NOMO-1 (cell line): Measurements from ENCODE around the gene MSANTD7.
"Not testable (repeated sequence)": the region's sequence is repeated elsewhere in the genome, so short reads cannot be mapped to it uniquely, and the experiment has no call there.

Experiments
- DNase-seq, 2 experiments: peaks; one replicate each; lab custom pipeline; 2025; ENCODE audit not compliant: unreplicated experiment in 2 of 2; lab: John Stamatoyannopoulos, UW

The MSANTD7 gene

GRCh38 chr10:14837003-14837756, 926 bp upstream of the MSANTD7 start:
- no peak for DNase-seq

GRCh38 chr10:14838582-14839304, 637 bp downstream of the MSANTD7 start:
- DNase-seq, result peak in 1 of 2 experiments; percentile 8

- no peak for DNase-seq
Measured at GRCh38 chr10:14839305-14839695, 1.2 kb downstream of the MSANTD7 start.

- DNase-seq, result no peak
Measured at GRCh38 chr10:14840178-14840577, 2.1 kb downstream of the MSANTD7 start.

- no peak for DNase-seq
Measured at GRCh38 chr10:14843327-14843988, 5.4 kb downstream of the MSANTD7 start.

GRCh38 chr10:14844948-14845347, 6.8 kb downstream of the MSANTD7 start:
- no peak for DNase-seq

GRCh38 chr10:14852236-14852635, 14.1 kb downstream of the MSANTD7 start:
- no peak for DNase-seq

- no peak for DNase-seq
Measured at GRCh38 chr10:14855453-14855852, 17.3 kb downstream of the MSANTD7 start.

- no peak for DNase-seq
Measured at GRCh38 chr10:14858338-14858960, 20.3 kb downstream of the MSANTD7 start.

- DNase-seq, result no peak
Measured at GRCh38 chr10:14859043-14859442, 20.9 kb downstream of the MSANTD7 start.

- DNase-seq, result no peak
Measured at GRCh38 chr10:14859775-14860174, 21.7 kb downstream of the MSANTD7 start.

GRCh38 chr10:14860791-14861190, 22.7 kb downstream of the MSANTD7 start:
- DNase-seq, result no peak

GRCh38 chr10:14864466-14864865, 26.4 kb downstream of the MSANTD7 start:
- DNase-seq, result not testable (repeated sequence)

- DNase-seq, result not testable (repeated sequence)
Measured at GRCh38 chr10:14864871-14865270, 26.8 kb downstream of the MSANTD7 start.

GRCh38 chr10:14873090-14873760, 35.1 kb downstream of the MSANTD7 start:
- no peak for DNase-seq

- DNase-seq, result no peak
Measured at GRCh38 chr10:14875941-14876340, 37.8 kb downstream of the MSANTD7 start.

- no peak for DNase-seq
Measured at GRCh38 chr10:14876764-14877163, 38.7 kb downstream of the MSANTD7 start.

- DNase-seq, result peak; percentile 90 to 96
Measured at GRCh38 chr10:14878266-14879123, 40.4 kb downstream of the MSANTD7 start, which contains the start of gene SUV39H2. TSS of gene SUV39H2 (plus strand) at chr10:14878866. CDS start at chr10:14878889, 23 bp downstream.

GRCh38 chr10:14879124-14879927, 41.2 kb downstream of the MSANTD7 start:
- no peak for DNase-seq
